WTC11 (cell line): ENCODE data around the gene PDK3. TPM values are rescaled to one million over a fixed set of nuclear protein-coding genes. Genes with fewer than 3 reads are reported as not detected.
A peak's percentile ranks its signal among the peaks of the same experiment; 100 is the strongest.

Source experiments
- ATAC-seq: fragments of 200-7000 bp; cut with Tn5 transposase; 2 replicates; pipeline ENCODE4 v1.10.0; 2021; ENCODE audit warnings: mild to moderate bottlenecking, moderate library complexity
- CTCF ChIA-PET: fragments of 300-600 bp; sonication (Branson Sonifier 250); formaldehyde crosslinking; loops from one replicate; lab custom pipeline; 2021; ENCODE audit warnings: antibody characterized with exemption; lab: Charles Lee
- POLR2A ChIA-PET: fragments of 350-600 bp; sonication (Branson Sonifier 250); formaldehyde crosslinking; loops from one replicate; lab custom pipeline; 2021; ENCODE audit warnings: antibody characterized with exemption; lab: Charles Lee
- DNase-seq: peaks from one replicate; pipeline ENCODE4 v3.0.0; 2021; ENCODE audit warnings: low spot score
- H3K27ac Mint-ChIP-seq: 2 replicates; pipeline ENCODE4 v1.8.0; 2021; ENCODE audit warnings: mixed read lengths
- H3K27me3 Mint-ChIP-seq: 2 replicates; pipeline ENCODE4 v1.8.0; 2021; ENCODE audit warnings: low read depth, mild to moderate bottlenecking, moderate library complexity, mixed read lengths
- H3K36me3 Mint-ChIP-seq: 2 replicates; pipeline ENCODE4 v1.8.0; 2021; ENCODE audit warnings: mixed read lengths
- H3K4me1 Mint-ChIP-seq: 2 replicates; pipeline ENCODE4 v1.8.0; 2022; ENCODE audit warnings: mixed read lengths
- H3K4me3 Mint-ChIP-seq: 2 replicates; pipeline ENCODE4 v1.8.0; 2021; ENCODE audit warnings: mild to moderate bottlenecking, moderate library complexity, mixed read lengths
- H3K9me3 Mint-ChIP-seq: 2 replicates; pipeline ENCODE4 v1.8.0; 2021; ENCODE audit warnings: mixed read lengths
- ARID4B ChIP-seq: sonication (generic); formaldehyde crosslinking; IDR thresholded peaks from 2 replicates; pipeline ENCODE4 v1.8.0; 2023; ENCODE audit warnings: missing genetic modification reagents, mild to moderate bottlenecking, borderline replicate concordance
- ATF1 ChIP-seq: sonication (generic); formaldehyde crosslinking; IDR thresholded peaks from 2 replicates; pipeline ENCODE4 v1.8.1; 2023; ENCODE audit warnings: mild to moderate bottlenecking, moderate library complexity, missing genetic modification reagents
- E2F1 ChIP-seq: sonication (generic); formaldehyde crosslinking; IDR thresholded peaks from 2 replicates; pipeline ENCODE4 v1.8.0; 2022; ENCODE audit warnings: mild to moderate bottlenecking, missing genetic modification reagents
- GRHL2 ChIP-seq: fragments of 250-450 bp; sonication (Bioruptor Pico); IDR thresholded peaks from 2 replicates; pipeline ENCODE4 v1.8.0; 2022; ENCODE audit warnings: mild to moderate bottlenecking, moderate library complexity; ENCODE audit not compliant: insufficient replicate concordance, severe bottlenecking
- HMGA2 ChIP-seq: fragments of 250-450 bp; sonication (Bioruptor Pico); IDR thresholded peaks from 2 replicates; pipeline ENCODE4 v1.4.0; 2021; ENCODE audit warnings: mild to moderate bottlenecking, moderate library complexity
- JAZF1 ChIP-seq: fragments of 250-450 bp; sonication (Bioruptor Pico); IDR thresholded peaks from 2 replicates; pipeline ENCODE4 v1.9.0; 2021; ENCODE audit warnings: moderate library complexity, mild to moderate bottlenecking, inconsistent platforms
- KAT7 ChIP-seq: sonication (generic); formaldehyde crosslinking; IDR thresholded peaks from 2 replicates; pipeline ENCODE4 v1.8.1; 2023; ENCODE audit warnings: missing genetic modification reagents, mild to moderate bottlenecking, borderline replicate concordance
- NR2C2 ChIP-seq: sonication (generic); formaldehyde crosslinking; IDR thresholded peaks from 2 replicates; pipeline ENCODE4 v1.8.0; 2022; ENCODE audit warnings: mild to moderate bottlenecking, missing genetic modification reagents
- SMAD4 ChIP-seq: sonication (generic); formaldehyde crosslinking; IDR thresholded peaks from 2 replicates; pipeline ENCODE4 v1.8.0; 2022; ENCODE audit warnings: mild to moderate bottlenecking, missing genetic modification reagents
- TCF7 ChIP-seq: sonication (generic); formaldehyde crosslinking; IDR thresholded peaks from 2 replicates; pipeline ENCODE4 v1.8.0; 2022; ENCODE audit warnings: mild to moderate bottlenecking, low read depth, missing genetic modification reagents, moderate library complexity
- ZNF121 ChIP-seq: sonication (generic); formaldehyde crosslinking; IDR thresholded peaks from 2 replicates; pipeline ENCODE4 v1.8.0; 2023; ENCODE audit warnings: missing genetic modification reagents
- ZNF138 ChIP-seq: sonication (generic); formaldehyde crosslinking; conservative IDR thresholded peaks from 2 replicates; pipeline ENCODE4 v1.8.1; 2022; ENCODE audit warnings: mild to moderate bottlenecking, moderate library complexity, missing genetic modification reagents
- ZNF232 ChIP-seq: sonication (generic); formaldehyde crosslinking; IDR thresholded peaks from 2 replicates; pipeline ENCODE4 v1.8.0; 2022; ENCODE audit warnings: mild to moderate bottlenecking, missing genetic modification reagents
- ZNF263 ChIP-seq: sonication (generic); formaldehyde crosslinking; IDR thresholded peaks from 2 replicates; pipeline ENCODE4 v1.8.1; 2022; ENCODE audit warnings: low read depth, mild to moderate bottlenecking, moderate library complexity, missing genetic modification reagents
- ZNF532 ChIP-seq: fragments of 250-450 bp; sonication (Bioruptor Pico); IDR thresholded peaks from 2 replicates; pipeline ENCODE4 v1.9.0; 2021; ENCODE audit warnings: mild to moderate bottlenecking, borderline replicate concordance
- total RNA-seq: library from RNA; stranded (reverse); gene quantifications from 3 replicates; pipeline ENCODE4 v1.2.3, GENCODE V29; 2021
- TF ChIP-seq, protein P1 (sequence below): sonication (generic); formaldehyde crosslinking; IDR thresholded peaks from 2 replicates; pipeline ENCODE4 v1.8.0; 2022; ENCODE audit warnings: mild to moderate bottlenecking, missing genetic modification reagents
- TF ChIP-seq, protein P2 (sequence below): sonication (generic); formaldehyde crosslinking; IDR thresholded peaks from 2 replicates; pipeline ENCODE4 v1.8.1; 2022; ENCODE audit warnings: mild to moderate bottlenecking, missing genetic modification reagents, moderate library complexity, borderline replicate concordance
- TF ChIP-seq, protein P3 (sequence below): sonication (generic); formaldehyde crosslinking; IDR thresholded peaks from 2 replicates; pipeline ENCODE4 v1.8.0; 2023; ENCODE audit warnings: missing genetic modification reagents
- TF ChIP-seq, protein P4 (sequence below): sonication (generic); formaldehyde crosslinking; IDR thresholded peaks from 2 replicates; pipeline ENCODE4 v1.8.0; 2022; ENCODE audit warnings: mild to moderate bottlenecking, missing genetic modification reagents

Gene PDK3
- total RNA-seq, 1 experiment from 2014 or later: 34.4 TPM

GRCh38 chrX:24525455-24525854 is 60.4 kb downstream of the PDK3 start (continued):
- TF ChIP-seq, protein P1, sequence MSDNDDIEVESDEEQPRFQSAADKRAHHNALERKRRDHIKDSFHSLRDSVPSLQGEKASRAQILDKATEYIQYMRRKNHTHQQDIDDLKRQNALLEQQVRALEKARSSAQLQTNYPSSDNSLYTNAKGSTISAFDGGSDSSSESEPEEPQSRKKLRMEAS: no peak
- no peak for TF ChIP-seq JAZF1 (CRISPR knock-in tag)

- H3K27ac Mint-ChIP-seq: no peak overlapping the region
- DNase-seq (no peak), ATAC-seq (no peak)
- CTCF ChIA-PET: interaction anchor here (1.0 kb wide), 1 partner anchor 131 kb away, joined by 7 read pairs; no protein-coding TSS in a partner anchor
- TF ChIP-seq NR2C2 (CRISPR knock-in tag): no peak
- no peak for TF ChIP-seq E2F1 (CRISPR knock-in tag)
- TF ChIP-seq, protein P2, sequence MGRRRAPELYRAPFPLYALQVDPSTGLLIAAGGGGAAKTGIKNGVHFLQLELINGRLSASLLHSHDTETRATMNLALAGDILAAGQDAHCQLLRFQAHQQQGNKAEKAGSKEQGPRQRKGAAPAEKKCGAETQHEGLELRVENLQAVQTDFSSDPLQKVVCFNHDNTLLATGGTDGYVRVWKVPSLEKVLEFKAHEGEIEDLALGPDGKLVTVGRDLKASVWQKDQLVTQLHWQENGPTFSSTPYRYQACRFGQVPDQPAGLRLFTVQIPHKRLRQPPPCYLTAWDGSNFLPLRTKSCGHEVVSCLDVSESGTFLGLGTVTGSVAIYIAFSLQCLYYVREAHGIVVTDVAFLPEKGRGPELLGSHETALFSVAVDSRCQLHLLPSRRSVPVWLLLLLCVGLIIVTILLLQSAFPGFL: no peak
- TF ChIP-seq ZNF263 (CRISPR knock-in tag): no peak
- TF ChIP-seq TCF7 (CRISPR knock-in tag): no peak
- no peak for TF ChIP-seq ZNF121 (CRISPR knock-in tag)
- no peak for TF ChIP-seq KAT7
- POLR2A ChIA-PET: no interaction called here
- H3K36me3 Mint-ChIP-seq: peaks cover 27% of the 10 kb centered on the region
- no peaks in the 10 kb centered on the region for H3K9me3 Mint-ChIP-seq
- H3K4me1 Mint-ChIP-seq: peaks cover 51% of the 10 kb centered on the region
- no peaks in the 10 kb centered on the region for H3K27me3 Mint-ChIP-seq
- peak overlapping the region; percentile 27 for H3K4me3 Mint-ChIP-seq
Observed at GRCh38 chrX:24526616-24527015, 61.5 kb downstream of the PDK3 start.

DNA sequence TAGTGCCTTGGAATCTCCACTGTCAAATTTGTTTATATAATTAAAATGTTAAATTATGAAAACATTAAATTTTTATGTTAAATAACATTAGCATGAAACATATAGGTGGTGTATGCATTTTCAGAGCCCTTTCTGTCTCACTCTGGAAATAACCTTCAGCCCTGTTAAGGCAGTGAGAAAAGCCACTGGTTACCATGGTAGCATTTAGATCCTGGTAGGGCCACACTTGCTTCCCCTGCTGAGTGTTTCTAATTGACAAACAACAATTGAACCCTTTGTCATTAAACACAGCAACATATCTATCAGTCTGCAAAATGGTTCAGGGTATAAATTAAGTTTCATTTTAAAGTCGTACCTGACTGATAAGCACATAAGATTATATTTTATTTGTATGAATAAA is 63.5 kb downstream of the PDK3 start:
- ATAC-seq (peak; percentile 73), DNase-seq (no peak)
- Mint-ChIP-seq H3K4me3 (no peak overlapping the region), H3K27me3 (no peaks in the 10 kb centered on the region), H3K36me3 (peaks cover 31% of the 10 kb centered on the region), H3K9me3 (no peaks in the 10 kb centered on the region), H3K27ac (no peak overlapping the region; the same call in 1 of the 2 replicates), H3K4me1 (peaks cover 46% of the 10 kb centered on the region)
- POLR2A ChIA-PET: no interaction called here
- CTCF ChIA-PET: no interaction called here
- TF ChIP-seq ARID4B (CRISPR knock-in tag): no peak
- TF ChIP-seq GRHL2 (CRISPR knock-in tag): no peak
- TF ChIP-seq ZNF138 (CRISPR knock-in tag): no peak
- TF ChIP-seq, protein P3, sequence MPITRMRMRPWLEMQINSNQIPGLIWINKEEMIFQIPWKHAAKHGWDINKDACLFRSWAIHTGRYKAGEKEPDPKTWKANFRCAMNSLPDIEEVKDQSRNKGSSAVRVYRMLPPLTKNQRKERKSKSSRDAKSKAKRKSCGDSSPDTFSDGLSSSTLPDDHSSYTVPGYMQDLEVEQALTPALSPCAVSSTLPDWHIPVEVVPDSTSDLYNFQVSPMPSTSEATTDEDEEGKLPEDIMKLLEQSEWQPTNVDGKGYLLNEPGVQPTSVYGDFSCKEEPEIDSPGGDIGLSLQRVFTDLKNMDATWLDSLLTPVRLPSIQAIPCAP: no peak
- no peak for TF ChIP-seq ZNF232 (CRISPR knock-in tag)
- no peak for TF ChIP-seq ZNF532 (CRISPR knock-in tag)
- TF ChIP-seq SMAD4 (CRISPR knock-in tag): no peak
- TF ChIP-seq HMGA2: no peak
- no peak for TF ChIP-seq ATF1 (CRISPR knock-in tag)
- TF ChIP-seq, protein P4, sequence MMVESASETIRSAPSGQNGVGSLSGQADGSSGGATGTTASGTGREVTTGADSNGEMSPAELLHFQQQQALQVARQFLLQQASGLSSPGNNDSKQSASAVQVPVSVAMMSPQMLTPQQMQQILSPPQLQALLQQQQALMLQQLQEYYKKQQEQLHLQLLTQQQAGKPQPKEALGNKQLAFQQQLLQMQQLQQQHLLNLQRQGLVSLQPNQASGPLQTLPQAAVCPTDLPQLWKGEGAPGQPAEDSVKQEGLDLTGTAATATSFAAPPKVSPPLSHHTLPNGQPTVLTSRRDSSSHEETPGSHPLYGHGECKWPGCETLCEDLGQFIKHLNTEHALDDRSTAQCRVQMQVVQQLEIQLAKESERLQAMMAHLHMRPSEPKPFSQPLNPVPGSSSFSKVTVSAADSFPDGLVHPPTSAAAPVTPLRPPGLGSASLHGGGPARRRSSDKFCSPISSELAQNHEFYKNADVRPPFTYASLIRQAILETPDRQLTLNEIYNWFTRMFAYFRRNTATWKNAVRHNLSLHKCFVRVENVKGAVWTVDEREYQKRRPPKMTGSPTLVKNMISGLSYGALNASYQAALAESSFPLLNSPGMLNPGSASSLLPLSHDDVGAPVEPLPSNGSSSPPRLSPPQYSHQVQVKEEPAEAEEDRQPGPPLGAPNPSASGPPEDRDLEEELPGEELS (CRISPR knock-in tag): no peak
- no peak for TF ChIP-seq ZNF263 (CRISPR knock-in tag)
